Measurements from ENCODE around the gene USH2A.

DNA sequence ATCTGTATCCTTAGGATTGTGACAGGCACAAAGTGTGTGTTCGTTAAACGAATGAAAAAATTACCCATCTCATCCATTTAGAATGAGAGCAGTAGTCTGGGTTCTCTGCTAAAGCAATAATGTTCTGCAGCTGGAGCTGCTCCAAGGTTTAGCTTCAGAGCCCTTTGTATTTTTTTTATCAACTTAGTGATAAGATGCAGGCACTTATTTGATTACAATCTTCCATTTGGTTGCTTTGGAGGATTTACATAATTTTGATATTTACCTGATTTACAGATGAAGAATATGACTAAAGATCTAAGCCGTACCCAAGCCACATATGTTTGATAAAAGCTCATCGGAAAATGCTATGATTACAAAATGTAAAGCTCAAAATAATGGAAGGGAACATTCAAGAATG is 654.9 kb downstream of the USH2A start:
- TF ChIP-seq CTCF (IDR thresholded peaks at IDR 0.05) (no peak), POLR2A (IDR thresholded peaks at IDR 0.05) (no peak), POLR2AphosphoS5 (IDR thresholded peaks at IDR 0.05) (no peak)
